WERI-Rb-1 (cell line): ENCODE measurements around the gene CLPTM1L.

Experiments
- DNase-seq: peaks from one replicate; pipeline ENCODE4 v3.0.0-alpha.2; 2020
- H3K27ac ChIP-seq: fragments of 250-450 bp; sonication (Bioruptor Pico); 2 replicates; pipeline ENCODE4 v1.5.1; 2020; ENCODE audit warnings: mild to moderate bottlenecking, moderate library complexity
- H3K27me3 ChIP-seq: fragments of 250-450 bp; sonication (Bioruptor Pico); 2 replicates; pipeline ENCODE4 v1.5.1; 2021; ENCODE audit warnings: mild to moderate bottlenecking, low read depth, moderate library complexity; ENCODE audit not compliant: insufficient read depth, severe bottlenecking
- H3K36me3 ChIP-seq: fragments of 250-450 bp; sonication (Bioruptor Pico); 2 replicates; pipeline ENCODE4 v1.5.1; 2020; ENCODE audit warnings: mild to moderate bottlenecking, moderate library complexity
- H3K4me3 ChIP-seq: 2 replicates; pipeline ENCODE4 v1.5.1; 2011; ENCODE audit warnings: low read depth, mild to moderate bottlenecking, control low read depth, low read length
- H3K9me3 ChIP-seq: fragments of 250-450 bp; sonication (Bioruptor Pico); 2 replicates; pipeline ENCODE4 v1.5.1; 2021; ENCODE audit warnings: mild to moderate bottlenecking, moderate library complexity; ENCODE audit not compliant: severe bottlenecking
- TF ChIP-seq, protein P1 (sequence below): IDR thresholded peaks from 2 replicates; pipeline ENCODE4 v1.5.1; 2011; ENCODE audit warnings: low read depth, mild to moderate bottlenecking, control low read depth, inconsistent platforms, low read length

CLPTM1L gene

DNA sequence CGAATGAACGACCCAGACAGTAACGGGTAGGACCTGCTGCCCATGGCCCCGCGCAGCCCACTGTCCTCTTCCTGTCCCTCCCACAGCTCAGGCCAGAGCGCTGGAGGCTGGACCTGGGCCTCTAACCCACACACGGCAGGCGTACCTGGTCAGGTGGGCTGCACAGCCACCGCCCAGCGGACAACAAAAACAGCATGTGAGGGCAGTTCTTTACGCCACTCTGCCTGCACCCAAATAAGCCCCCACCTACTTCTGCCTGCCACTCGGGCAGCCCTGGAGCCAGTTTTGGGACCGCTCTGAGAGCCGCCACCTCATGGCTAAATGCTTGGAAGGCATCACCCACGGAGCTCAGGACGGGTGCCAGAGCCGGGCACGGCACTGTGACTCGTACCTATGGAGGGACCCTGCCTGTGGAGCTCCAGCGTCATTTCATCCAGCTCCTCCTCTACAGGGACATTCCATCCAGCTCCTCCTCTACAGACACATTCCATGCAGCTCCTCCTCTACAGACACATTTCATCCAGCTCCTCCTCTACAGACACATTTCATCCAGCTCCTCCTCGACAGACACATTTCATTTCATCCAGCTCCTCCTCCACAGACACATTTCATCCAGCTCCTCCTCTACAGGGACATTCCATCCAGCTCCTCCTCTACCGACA is 18.9 kb downstream of the CLPTM1L start:
- Histone ChIP-seq H3K27me3 (no peaks in the 10 kb centered on the region), H3K4me3 (no peak overlapping the region), H3K9me3 (no peaks in the 10 kb centered on the region), H3K36me3 (peaks cover 64% of the 10 kb centered on the region), H3K27ac (no peak overlapping the region)
- DNase-seq: peak; percentile 9
- TF ChIP-seq, protein P1, sequence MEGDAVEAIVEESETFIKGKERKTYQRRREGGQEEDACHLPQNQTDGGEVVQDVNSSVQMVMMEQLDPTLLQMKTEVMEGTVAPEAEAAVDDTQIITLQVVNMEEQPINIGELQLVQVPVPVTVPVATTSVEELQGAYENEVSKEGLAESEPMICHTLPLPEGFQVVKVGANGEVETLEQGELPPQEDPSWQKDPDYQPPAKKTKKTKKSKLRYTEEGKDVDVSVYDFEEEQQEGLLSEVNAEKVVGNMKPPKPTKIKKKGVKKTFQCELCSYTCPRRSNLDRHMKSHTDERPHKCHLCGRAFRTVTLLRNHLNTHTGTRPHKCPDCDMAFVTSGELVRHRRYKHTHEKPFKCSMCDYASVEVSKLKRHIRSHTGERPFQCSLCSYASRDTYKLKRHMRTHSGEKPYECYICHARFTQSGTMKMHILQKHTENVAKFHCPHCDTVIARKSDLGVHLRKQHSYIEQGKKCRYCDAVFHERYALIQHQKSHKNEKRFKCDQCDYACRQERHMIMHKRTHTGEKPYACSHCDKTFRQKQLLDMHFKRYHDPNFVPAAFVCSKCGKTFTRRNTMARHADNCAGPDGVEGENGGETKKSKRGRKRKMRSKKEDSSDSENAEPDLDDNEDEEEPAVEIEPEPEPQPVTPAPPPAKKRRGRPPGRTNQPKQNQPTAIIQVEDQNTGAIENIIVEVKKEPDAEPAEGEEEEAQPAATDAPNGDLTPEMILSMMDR: no peak

DNA sequence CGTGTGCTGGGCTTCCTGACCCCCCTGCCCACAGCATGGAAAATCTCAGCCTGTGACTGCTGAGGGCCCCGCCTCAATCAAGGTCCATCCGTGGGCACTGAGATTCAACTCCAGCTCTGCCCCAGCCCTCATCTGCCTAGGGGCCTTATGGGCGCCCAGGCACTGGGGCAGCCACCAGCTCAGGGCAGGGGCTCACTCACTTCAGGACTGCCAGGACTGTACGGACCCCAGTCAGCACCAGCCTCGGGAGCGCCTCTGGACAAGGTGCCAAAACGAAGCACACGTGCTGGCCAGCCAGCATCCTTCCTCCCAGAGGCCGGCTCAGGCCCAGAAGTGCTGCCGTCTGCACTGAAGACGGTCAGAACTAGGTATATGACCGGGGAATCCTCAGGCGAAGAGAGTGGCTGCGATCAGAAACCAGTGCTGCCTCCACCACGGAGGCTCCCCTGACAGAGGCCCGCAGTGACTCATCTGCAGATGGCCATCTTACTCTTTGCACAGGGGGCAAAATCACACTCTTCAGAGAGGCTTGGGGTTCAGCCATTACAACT is 19.6 kb downstream of the CLPTM1L start:
- TF ChIP-seq, protein P1: no peak
- Histone ChIP-seq H3K9me3 (no peaks in the 10 kb centered on the region), H3K36me3 (peaks cover 64% of the 10 kb centered on the region), H3K4me3 (no peak overlapping the region), H3K27ac (no peak overlapping the region; the same call in 1 of the 2 replicates), H3K27me3 (no peaks in the 10 kb centered on the region)
- DNase-seq: peak; percentile 5

DNA sequence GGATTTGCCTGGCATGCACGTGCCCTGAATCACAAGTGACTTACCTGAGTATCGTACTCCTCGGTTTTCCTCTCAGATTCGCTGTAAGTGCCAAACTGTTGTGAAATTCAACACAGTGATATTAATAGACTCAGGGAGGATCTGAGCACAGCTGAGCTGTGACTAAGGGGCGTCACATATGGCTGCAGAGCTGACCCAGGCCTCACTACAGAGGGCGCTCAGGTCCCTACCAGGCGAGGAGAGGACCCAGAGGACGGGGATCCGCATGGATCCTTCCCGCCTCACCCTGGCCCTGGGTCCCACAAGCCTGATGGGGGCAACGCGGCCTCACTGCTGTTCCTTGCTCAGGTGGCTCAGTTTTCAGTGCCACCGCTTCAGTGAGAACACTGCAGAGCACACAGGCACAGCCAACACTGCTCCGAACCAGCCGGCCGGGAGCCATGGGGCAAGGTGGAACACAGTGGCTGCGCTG is 20.1 kb downstream of the CLPTM1L start:
- TF ChIP-seq, protein P1: peak; percentile 46
- Histone ChIP-seq H3K9me3 (no peaks in the 10 kb centered on the region), H3K27me3 (no peaks in the 10 kb centered on the region), H3K4me3 (no peak overlapping the region), H3K27ac (no peak overlapping the region; the same call in 1 of the 2 replicates), H3K36me3 (peaks cover 65% of the 10 kb centered on the region)
- peak; percentile 49 for DNase-seq

DNA sequence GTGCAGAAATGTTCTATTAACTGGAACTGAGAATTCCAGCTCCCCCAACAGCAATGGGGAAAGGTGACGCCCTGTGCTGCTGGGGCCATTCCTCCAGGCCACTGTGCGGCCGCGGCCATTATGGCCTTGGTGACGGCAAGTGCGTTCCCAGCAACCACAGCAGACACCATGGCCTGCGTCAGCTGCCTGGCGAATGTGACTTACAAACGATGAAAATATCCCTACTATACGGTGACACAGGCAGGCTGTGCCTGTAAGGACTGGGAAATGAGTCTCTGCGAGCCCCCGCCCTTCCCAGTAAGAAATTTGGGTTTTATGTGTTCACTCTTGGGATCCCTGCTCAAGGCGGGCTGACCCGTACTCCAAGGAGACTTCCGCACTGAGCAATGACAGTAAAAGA is 20.6 kb downstream of the CLPTM1L start:
- H3K27ac ChIP-seq: no peak overlapping the region
- no peak for DNase-seq
- no peak overlapping the region for H3K4me3 ChIP-seq
- no peaks in the 10 kb centered on the region for H3K9me3 ChIP-seq
- TF ChIP-seq, protein P1: no peak
- no peaks in the 10 kb centered on the region for H3K27me3 ChIP-seq
- peaks cover 69% of the 10 kb centered on the region for H3K36me3 ChIP-seq

DNA sequence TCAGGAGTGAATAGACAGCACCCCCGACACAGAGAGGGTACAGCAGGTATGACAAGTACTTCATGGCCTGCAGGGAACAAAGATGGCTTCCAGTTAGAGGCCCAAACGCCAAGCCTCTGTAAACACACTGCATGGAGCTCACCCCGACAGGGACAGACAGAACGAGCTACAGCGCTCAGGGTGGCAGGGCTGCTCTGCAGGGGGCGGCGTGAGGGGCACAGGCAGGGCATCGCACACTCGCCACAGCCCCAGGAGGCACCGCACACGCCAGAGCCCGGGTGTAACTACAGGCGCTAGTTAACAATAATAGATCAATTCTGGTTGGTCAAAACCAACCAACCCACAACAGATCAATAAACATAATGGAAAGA is 21.1 kb downstream of the CLPTM1L start:
- Histone ChIP-seq H3K9me3 (no peaks in the 10 kb centered on the region), H3K27me3 (no peaks in the 10 kb centered on the region), H3K36me3 (peaks cover 70% of the 10 kb centered on the region), H3K27ac (no peak overlapping the region), H3K4me3 (no peak overlapping the region)
- TF ChIP-seq, protein P1: no peak
- DNase-seq: peak; percentile 8
